CD4-positive, alpha-beta T cell (primary cell): ENCODE data around the gene MEGF10. TPM values are rescaled to one million over a fixed set of nuclear protein-coding genes. Genes with fewer than 3 reads are reported as not detected.

Source experiments
- ATAC-seq: fragments of 200-7000 bp; cut with Tn5 transposase; one replicate; pipeline ENCODE4 v1.10.0; 2022; ENCODE audit warnings: mild to moderate bottlenecking; ENCODE audit not compliant: poor library complexity
- CTCF ChIA-PET: fragments of 350-600 bp; sonication (Branson Sonifier 250); formaldehyde crosslinking; loops from one replicate; lab custom pipeline; 2021; ENCODE audit warnings: antibody characterized with exemption, inconsistent platforms; lab: Charles Lee
- POLR2A ChIA-PET: fragments of 350-600 bp; sonication (Branson Sonifier 250); formaldehyde crosslinking; loops from one replicate; lab custom pipeline; 2021; ENCODE audit warnings: antibody characterized with exemption, inconsistent platforms; lab: Charles Lee
- DNase-seq, 14 experiments: peaks; one replicate each; pipeline ENCODE4 v3.0.0-alpha.2; 2013 to 2020; ENCODE audit warnings: mixed read lengths in 2 of 14
- H3K27ac ChIP-seq, 2 donors: one replicate each; pipeline versions ENCODE4 v1.5.1 to v1.7.0; 2013; ENCODE audit warnings: low read length in 2 of 2, low read depth in 1 of 2, mild to moderate bottlenecking in 1 of 2
- H3K27me3 ChIP-seq, 2 experiments: 1 replicate in 1 of 2; 2 replicates in 1 of 2; pipeline versions ENCODE4 v1.6.1 to v1.7.0; 2013; ENCODE audit warnings: low read length in 2 of 2, control low read depth in 1 of 2, mild to moderate bottlenecking in 1 of 2, moderate library complexity in 1 of 2; ENCODE audit not compliant: insufficient read depth in 2 of 2, control insufficient read depth in 1 of 2
- H3K36me3 ChIP-seq: one replicate; pipeline ENCODE4 v1.6.1; 2013; ENCODE audit warnings: low read length, control low read depth; ENCODE audit not compliant: insufficient read depth
- H3K4me1 ChIP-seq: one replicate; pipeline ENCODE4 v1.6.1; 2013; ENCODE audit warnings: low read length, control low read depth; ENCODE audit not compliant: insufficient read depth
- H3K4me3 ChIP-seq: one replicate; pipeline ENCODE4 v1.5.1; 2013; ENCODE audit warnings: mild to moderate bottlenecking, low read length, moderate library complexity
- H3K9me3 ChIP-seq, 2 experiments: 1 replicate in 1 of 2; 2 replicates in 1 of 2; pipeline versions ENCODE4 v1.6.1 to v1.7.0; 2013; ENCODE audit warnings: low read length in 2 of 2, mild to moderate bottlenecking in 2 of 2, control low read depth in 1 of 2, moderate library complexity in 1 of 2; ENCODE audit not compliant: control insufficient read depth in 1 of 2, insufficient read depth in 1 of 2
- H3K27ac Mint-ChIP-seq: one replicate; pipeline ENCODE4 v1.8.0; 2020; ENCODE audit warnings: mixed read lengths
- H3K27me3 Mint-ChIP-seq: one replicate; pipeline ENCODE4 v1.8.0; 2021; ENCODE audit warnings: mixed read lengths
- H3K36me3 Mint-ChIP-seq: one replicate; pipeline ENCODE4 v1.8.0; 2021; ENCODE audit warnings: low read depth, mixed read lengths
- H3K4me1 Mint-ChIP-seq: one replicate; pipeline ENCODE4 v1.8.0; 2021; ENCODE audit warnings: low read depth, mixed read lengths
- H3K4me3 Mint-ChIP-seq: one replicate; pipeline ENCODE4 v1.8.0; 2020; ENCODE audit warnings: mild to moderate bottlenecking, mixed read lengths
- H3K9me3 Mint-ChIP-seq: one replicate; pipeline ENCODE4 v1.8.0; 2020; ENCODE audit warnings: mixed read lengths
- CTCF ChIP-seq: fragments of 200-600 bp; IDR thresholded peaks from one replicate; pipeline ENCODE4 v1.8.0; 2022; ENCODE audit warnings: antibody characterized with exemption, mild to moderate bottlenecking
- intact Hi-C, 2 experiments: fragments of 100-400 bp; cut with DNase I in 1 of 2; cut with micrococcal nuclease in 1 of 2; formaldehyde crosslinking; loops; one replicate each; pipeline versions ENCODE4 v1.15.1 to v1.9.0; 2023 to 2025; cut with DNase I, micrococcal nuclease
- total RNA-seq, 174 experiments: library from RNA in 2 of 174; stranded (reverse) in 2 of 174; gene quantifications; one replicate each; pipeline ENCODE4 v1.2.3 and lab custom pipeline; 2021 to 2026

The MEGF10 gene
- total RNA-seq, 2 experiments from 2014 or later, result not detected

- H3K9me3 Mint-ChIP-seq, result no peaks in the 10 kb centered on the region
- no peak for ATAC-seq
- CTCF ChIA-PET, result no interaction called here
Measured at GRCh38 chr5:127450046-127450445, 159.4 kb downstream of the MEGF10 start.

GRCh38 chr5:127451096-127451495 lies 160.5 kb downstream of the MEGF10 start:
- Histone ChIP-seq H3K27me3 (no peaks in the 10 kb centered on the region), H3K4me3 (no peak overlapping the region), H3K36me3 (no peaks in the 10 kb centered on the region), H3K9me3 (no peaks in the 10 kb centered on the region), H3K27ac (no peak overlapping the region), H3K4me1 (no peaks in the 10 kb centered on the region)
- Mint-ChIP-seq H3K4me1 (no peaks in the 10 kb centered on the region), H3K4me3 (no peak overlapping the region), H3K36me3 (no peaks in the 10 kb centered on the region), H3K27ac (no peak overlapping the region), H3K27me3 (peaks cover 18% of the 10 kb centered on the region), H3K9me3 (no peaks in the 10 kb centered on the region)
- ChIA-PET CTCF (no interaction called here), POLR2A (no interaction called here)
- ATAC-seq (no peak), DNase-seq (no peak)
- no peak for TF ChIP-seq CTCF
- intact Hi-C loops, result no loop called here

More at GRCh38 chr5:127450046-127450445, 159.4 kb downstream of the MEGF10 start:
- no peak overlapping the region for H3K27ac Mint-ChIP-seq
- no peaks in the 10 kb centered on the region for H3K4me1 Mint-ChIP-seq
- H3K9me3 ChIP-seq, result no peaks in the 10 kb centered on the region
- H3K36me3 ChIP-seq, result no peaks in the 10 kb centered on the region
- no peaks in the 10 kb centered on the region for H3K4me1 ChIP-seq
- no peak for TF ChIP-seq CTCF
- POLR2A ChIA-PET, result no interaction called here
- no peaks in the 10 kb centered on the region for H3K36me3 Mint-ChIP-seq
- DNase-seq, result no peak
- H3K27ac ChIP-seq, result no peak overlapping the region
- no peak overlapping the region for H3K4me3 Mint-ChIP-seq
- no peaks in the 10 kb centered on the region for H3K27me3 ChIP-seq
- H3K27me3 Mint-ChIP-seq, result peaks cover 18% of the 10 kb centered on the region
- no peak overlapping the region for H3K4me3 ChIP-seq
- intact Hi-C loops, result no loop called here

GRCh38 chr5:127452626-127453025 lies 162.0 kb downstream of the MEGF10 start:
- Histone ChIP-seq H3K27ac (no peak overlapping the region), H3K9me3 (no peaks in the 10 kb centered on the region), H3K27me3 (no peaks in the 10 kb centered on the region), H3K4me3 (no peak overlapping the region), H3K4me1 (no peaks in the 10 kb centered on the region), H3K36me3 (no peaks in the 10 kb centered on the region)
- ATAC-seq (no peak), DNase-seq (no peak)
- no peaks in the 10 kb centered on the region for H3K4me1 Mint-ChIP-seq
- no peak overlapping the region for H3K27ac Mint-ChIP-seq
- H3K27me3 Mint-ChIP-seq, result peaks cover 18% of the 10 kb centered on the region
- H3K9me3 Mint-ChIP-seq, result no peaks in the 10 kb centered on the region
- POLR2A ChIA-PET, result no interaction called here
- TF ChIP-seq CTCF, result no peak
- no peaks in the 10 kb centered on the region for H3K36me3 Mint-ChIP-seq
- H3K4me3 Mint-ChIP-seq, result no peak overlapping the region
- intact Hi-C loops, result no loop called here
- CTCF ChIA-PET, result interaction anchor here (1.2 kb wide), 1 partner anchor 12 kb away, joined by 3 read pairs; no protein-coding TSS in a partner anchor
